K562 (cell line): ENCODE measurements around the gene COL6A1. TPM values are rescaled to one million over a fixed set of nuclear protein-coding genes. Genes with fewer than 3 reads are reported as not detected.

Experiments
- CBX5 ChIP-seq: IDR thresholded peaks from 2 replicates; pipeline ENCODE4 v1.6.1; 2014; ENCODE audit warnings: low read depth, borderline replicate concordance
- CXXC5 ChIP-seq: fragments of 250-450 bp; sonication (Bioruptor Pico); IDR thresholded peaks from 2 replicates; pipeline ENCODE4 v1.8.0; 2022; ENCODE audit warnings: inconsistent platforms, mild to moderate bottlenecking, moderate library complexity
- EGR1 ChIP-seq: fragments of 450-650 bp; conservative IDR thresholded peaks from 2 replicates; pipeline ENCODE4 v1.6.1; 2017; ENCODE audit warnings: mild to moderate bottlenecking
- EZH2 ChIP-seq: IDR thresholded peaks from 2 replicates; pipeline ENCODE4 v1.6.1; 2012; ENCODE audit warnings: low read depth, mild to moderate bottlenecking, inconsistent platforms, low read length, borderline replicate concordance
- FOXA1 ChIP-seq: fragments of 450-650 bp; IDR thresholded peaks from 2 replicates; pipeline ENCODE4 v1.6.1; 2016; ENCODE audit warnings: mild to moderate bottlenecking, borderline replicate concordance
- GTF2F1 ChIP-seq: IDR thresholded peaks from 2 replicates; pipeline ENCODE4 v1.6.1; 2011; ENCODE audit warnings: low read depth, low read length, improper control_type of control experiment
- HNRNPH1 ChIP-seq: fragments of 200-400 bp; formaldehyde crosslinking; optimal IDR thresholded peaks from 2 replicates; pipeline ENCODE3; 2017; ENCODE audit warnings: low read depth, mild to moderate bottlenecking, low read length, moderate library complexity
- L3MBTL2 ChIP-seq: fragments of 450-650 bp; IDR thresholded peaks from 2 replicates; pipeline ENCODE4 v1.6.1; 2016; ENCODE audit warnings: mild to moderate bottlenecking, moderate library complexity
- NFIC ChIP-seq: fragments of 450-650 bp; IDR thresholded peaks from 2 replicates; pipeline ENCODE4 v1.6.1; 2017; ENCODE audit warnings: mild to moderate bottlenecking, inconsistent platforms
- REST ChIP-seq, 2 experiments: fragments of 450-650 bp; formaldehyde crosslinking in 1 of 2; IDR thresholded peaks; 2 replicates each; pipeline versions ENCODE4 v1.4.0 to v1.6.1; 2014 to 2020; ENCODE audit warnings: mild to moderate bottlenecking in 2 of 2, borderline replicate concordance in 1 of 2, low read depth in 1 of 2
- RNF2 ChIP-seq: sonication (generic); IDR thresholded peaks from 2 replicates; pipeline ENCODE4 v1.6.1; 2016
- SNIP1 ChIP-seq: fragments of 450-650 bp; IDR thresholded peaks from 2 replicates; pipeline ENCODE4 v1.7.1; 2017; ENCODE audit warnings: low read depth, mild to moderate bottlenecking
- STAG1 ChIP-seq: sonication (generic); formaldehyde crosslinking; IDR thresholded peaks from 2 replicates; pipeline ENCODE4 v1.5.0; 2020; ENCODE audit warnings: missing genetic modification reagents, borderline replicate concordance
- TEAD4 ChIP-seq, 2 experiments: sonication (generic) in 1 of 2; formaldehyde crosslinking in 1 of 2; IDR thresholded peaks; 2 replicates each; pipeline versions ENCODE4 v1.6.1 to v1.8.0; 2012 to 2022; ENCODE audit warnings: borderline replicate concordance in 1 of 2, inconsistent platforms in 1 of 2, low read length in 1 of 2, mild to moderate bottlenecking in 1 of 2, missing genetic modification reagents in 1 of 2
- TGIF2 ChIP-seq: sonication (generic); formaldehyde crosslinking; IDR thresholded peaks from 2 replicates; pipeline ENCODE4 v1.8.1; 2022; ENCODE audit warnings: mild to moderate bottlenecking, missing genetic modification reagents, moderate library complexity
- TRIM24 ChIP-seq, 2 experiments: fragments of 450-650 bp; IDR thresholded peaks; 2 replicates each; pipeline ENCODE4 v1.6.1; 2016
- ZBTB17 ChIP-seq: fragments of 450-650 bp; formaldehyde crosslinking; IDR thresholded peaks from 2 replicates; pipeline ENCODE4 v1.4.0; 2020; ENCODE audit warnings: mild to moderate bottlenecking
- ZKSCAN8 ChIP-seq: fragments of 200-800 bp; sonication (Bioruptor generic); IDR thresholded peaks from 2 replicates; pipeline ENCODE4 v1.6.1; 2016; ENCODE audit warnings: missing genetic modification characterization, missing compliant biosample characterization
- ZNF175 ChIP-seq: fragments of 200-800 bp; sonication (Bioruptor generic); IDR thresholded peaks from 2 replicates; pipeline ENCODE4 v1.6.1; 2016; ENCODE audit warnings: low read depth, mild to moderate bottlenecking, missing genetic modification characterization, missing compliant biosample characterization
- ZNF184 ChIP-seq: sonication (generic); formaldehyde crosslinking; IDR thresholded peaks from 2 replicates; pipeline ENCODE4 v1.5.0; 2020; ENCODE audit warnings: missing genetic modification reagents
- ZNF311 ChIP-seq: fragments of 250-450 bp; sonication (Bioruptor Pico); IDR thresholded peaks from 2 replicates; pipeline ENCODE4 v1.4.0; 2020; ENCODE audit warnings: mild to moderate bottlenecking, moderate library complexity
- polyA plus RNA-seq, 8 experiments: library from polyadenylated mRNA; depleted of rRNA in 4 of 8; stranded (reverse) in 5 of 8; unstranded in 3 of 8; fragments of >200 nt; fragmentation: Nextera tagmentation in 2 of 8; fragmentation: Illumina TruSeq in 1 of 8; extraction: Ambion mirVana in 2 of 8; extraction: Trizol in 1 of 8; gene quantifications; 2 replicates each; pipeline versions ENCODE4 v1.2.1 to v1.2.3, GENCODE V29; 2011 to 2014; ENCODE audit warnings: inconsistent platforms in 1 of 8, missing spikeins in 1 of 8
- total RNA-seq, 7 experiments: library from RNA; depleted of rRNA in 6 of 7; stranded (reverse); fragments of >200 nt in 6 of 7; fragmentation: Illumina TruSeq in 2 of 7; extraction: Trizol in 2 of 7; gene quantifications; 2 replicates each; pipeline versions ENCODE4 v1.2.1 to v1.2.3, GENCODE V29; 2011 to 2021; ENCODE audit warnings: low replicate concordance in 1 of 7
- TF ChIP-seq, protein P1 (sequence below): fragments of 450-650 bp; IDR thresholded peaks from 2 replicates; pipeline ENCODE4 v1.6.1; 2016

The COL6A1 gene
- total and polyA plus RNA-seq, 9 of the 15 experiments (the other 6 are each of a cell fraction or from before 2014, with no cell fraction given) = 0.07 to 1.3 (median 0.14) TPM; not detected in 3

DNA sequence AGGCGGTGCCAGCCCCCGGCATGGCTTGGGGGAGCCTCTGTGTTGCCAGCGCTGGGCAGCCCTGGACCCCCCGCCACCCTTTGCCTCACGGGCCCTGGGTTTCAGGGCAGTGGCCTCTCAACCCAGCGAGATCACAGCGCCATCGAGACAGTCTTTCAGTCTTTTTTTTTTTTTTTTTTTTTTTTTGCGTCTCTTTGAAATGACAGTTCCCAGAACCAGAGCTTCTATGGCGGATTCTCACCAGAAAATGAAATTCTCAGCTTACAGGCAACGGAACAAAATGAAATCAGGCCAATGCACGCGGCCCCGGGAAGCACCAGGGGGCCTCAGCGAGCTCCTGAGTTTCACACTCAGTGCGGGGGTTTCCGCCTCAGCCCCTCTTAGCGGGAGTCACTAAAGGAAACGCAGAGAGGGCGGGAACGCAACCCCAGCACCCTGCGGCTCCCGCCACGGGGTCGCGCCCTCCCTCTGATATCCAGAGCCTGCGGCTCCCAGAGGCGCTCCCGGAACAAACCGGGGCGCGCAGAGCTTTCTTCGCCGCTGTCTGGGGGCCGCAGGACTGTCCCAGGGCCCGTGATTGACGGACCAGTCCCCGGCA, 8.0 kb upstream of the COL6A1 start (continued):
- TF ChIP-seq REST (IDR thresholded peaks at IDR 0.05; ENCODE audit: borderline replicate concordance) = peak; percentile 56; the same call in 1 of the 2 replicates
- no peak for TF ChIP-seq REST (CRISPR knock-in tag; IDR thresholded peaks at IDR 0.05; ENCODE audit: low read depth)
- TF ChIP-seq ZNF184 (CRISPR knock-in tag) = no peak
- no peak; the same call in 1 of the 2 replicates for TF ChIP-seq EGR1
- TF ChIP-seq SNIP1 = no peak
- TF ChIP-seq L3MBTL2 = peak; percentile 67
- TF ChIP-seq ZNF175 (CRISPR knock-in tag) = no peak
- TF ChIP-seq ZKSCAN8 (CRISPR knock-in tag) = no peak
- TF ChIP-seq NFIC = no peak
- TF ChIP-seq ZNF311 (CRISPR knock-in tag) = no peak
- no peak for TF ChIP-seq ZBTB17 (CRISPR knock-in tag)
- no peak for TF ChIP-seq RNF2
- TF ChIP-seq CXXC5 (CRISPR knock-in tag) = peak; percentile 48
- 0 out of 2 replicates have a peak, but pooled peaks have one; percentile 29 for TF ChIP-seq EZH2
- TF ChIP-seq, protein P1, sequence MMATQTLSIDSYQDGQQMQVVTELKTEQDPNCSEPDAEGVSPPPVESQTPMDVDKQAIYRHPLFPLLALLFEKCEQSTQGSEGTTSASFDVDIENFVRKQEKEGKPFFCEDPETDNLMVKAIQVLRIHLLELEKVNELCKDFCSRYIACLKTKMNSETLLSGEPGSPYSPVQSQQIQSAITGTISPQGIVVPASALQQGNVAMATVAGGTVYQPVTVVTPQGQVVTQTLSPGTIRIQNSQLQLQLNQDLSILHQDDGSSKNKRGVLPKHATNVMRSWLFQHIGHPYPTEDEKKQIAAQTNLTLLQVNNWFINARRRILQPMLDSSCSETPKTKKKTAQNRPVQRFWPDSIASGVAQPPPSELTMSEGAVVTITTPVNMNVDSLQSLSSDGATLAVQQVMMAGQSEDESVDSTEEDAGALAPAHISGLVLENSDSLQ = peak; percentile 87
- no peak for TF ChIP-seq CBX5
- TF ChIP-seq GTF2F1 = no peak
- no peak for TF ChIP-seq FOXA1
- TF ChIP-seq STAG1 (CRISPR knock-in tag) = peak; percentile 30; the same call in 1 of the 2 replicates
- TF ChIP-seq TEAD4 (IDR thresholded peaks at IDR 0.05; ENCODE audit: low read length) = no peak
- TF ChIP-seq TEAD4 (CRISPR knock-in tag; IDR thresholded peaks at IDR 0.05; ENCODE audit: borderline replicate concordance) = no peak
- TF ChIP-seq TGIF2 (CRISPR knock-in tag) = no peak
- TF ChIP-seq HNRNPH1 = no peak
- no peak for TF ChIP-seq TRIM24 (IDR thresholded peaks at IDR 0.05)
